ENCODE measurements around the gene KIF1B.

DNA sequence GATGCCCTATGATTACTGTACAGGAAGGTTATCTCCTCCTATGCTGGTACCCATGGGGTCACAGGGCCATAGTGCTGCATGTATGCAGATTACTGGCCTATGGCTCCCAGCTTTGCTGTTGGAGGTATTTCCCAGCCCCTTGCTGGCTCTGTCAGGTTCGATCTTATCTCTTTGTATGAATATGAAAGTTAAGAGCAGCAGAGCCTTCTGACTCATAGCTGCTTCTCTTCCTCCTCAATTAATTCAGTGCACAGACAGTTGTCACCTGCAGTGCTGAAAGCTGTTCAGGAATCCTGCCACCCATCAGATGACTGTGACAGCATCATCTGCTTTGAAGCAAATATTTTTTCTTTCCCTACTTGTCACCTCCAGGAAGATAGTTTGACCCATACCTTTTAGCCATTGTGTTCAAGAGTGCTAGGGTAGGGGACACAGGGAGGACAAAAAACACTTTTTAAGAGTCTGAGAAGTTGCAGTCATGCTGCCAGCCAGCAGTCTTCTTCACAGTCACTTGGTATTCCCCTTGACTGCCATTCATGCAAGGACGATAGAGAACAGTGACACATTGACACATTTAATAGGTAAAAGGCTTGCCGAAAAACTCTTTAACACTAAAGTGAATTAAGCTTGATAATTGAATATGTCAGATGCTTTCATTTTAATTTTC is 73.1 kb downstream of the KIF1B start:
- TF ChIP-seq CTCF (IDR thresholded peaks at IDR 0.05; ENCODE audit: borderline replicate concordance, extremely low read depth, low read length, poor library complexity, severe bottlenecking) = no peak
- no peak for TF ChIP-seq EZH2 (IDR thresholded peaks at IDR 0.05; ENCODE audit: borderline replicate concordance, low read depth, low read length, severe bottlenecking)
